Measurements from ENCODE around the gene SLC17A2. TPM values are rescaled to one million over a fixed set of nuclear protein-coding genes. Genes with fewer than 3 reads are reported as not detected.

SLC17A2 gene
- total RNA-seq, 2 experiments from 2014 or later = not detected

GRCh38 chr6:25922301-25922700, 8.2 kb downstream of the SLC17A2 start:
- intact Hi-C loops (cut with DNase I, micrococcal nuclease) = no loop called here
- Mint-ChIP-seq H3K4me1 (ENCODE audit: low read depth) (no peaks in the 10 kb centered on the region), H3K36me3 (ENCODE audit: low read depth) (no peaks in the 10 kb centered on the region), H3K27me3 (no peaks in the 10 kb centered on the region), H3K27ac (no peak overlapping the region), H3K9me3 (no peaks in the 10 kb centered on the region), H3K4me3 (no peak overlapping the region)
- Histone ChIP-seq H3K9me3 (ENCODE audit: control insufficient read depth in 1 of 2, insufficient read depth in 1 of 2, low read length in 2 of 2) (no peaks in the 10 kb centered on the region), H3K27me3 (ENCODE audit: control insufficient read depth in 1 of 2, insufficient read depth in 2 of 2, low read length in 2 of 2) (no peaks in the 10 kb centered on the region), H3K4me1 (ENCODE audit: insufficient read depth, low read length) (no peaks in the 10 kb centered on the region), H3K27ac (ENCODE audit: low read depth in 1 of 2, low read length in 2 of 2) (no peak overlapping the region), H3K36me3 (ENCODE audit: insufficient read depth, low read length) (no peaks in the 10 kb centered on the region), H3K4me3 (ENCODE audit: low read length) (no peak overlapping the region)
- DNase-seq = no peak
- POLR2A ChIA-PET = no interaction called here
- CTCF ChIA-PET = no interaction called here
- TF ChIP-seq CTCF (IDR thresholded peaks at IDR 0.05) = no peak
- ATAC-seq (ENCODE audit: poor library complexity) = no peak

GRCh38 chr6:25921525-25922203, 8.8 kb downstream of the SLC17A2 start:
- no peaks in the 10 kb centered on the region for H3K4me1 Mint-ChIP-seq (ENCODE audit: low read depth)
- CTCF ChIA-PET = interaction anchor here (1.0 kb wide), 1 partner anchor 22 kb away, joined by 3 read pairs; no protein-coding TSS in a partner anchor

GRCh38 chr6:25919657-25920056, 10.8 kb downstream of the SLC17A2 start:
- Mint-ChIP-seq H3K9me3 (no peaks in the 10 kb centered on the region), H3K27me3 (no peaks in the 10 kb centered on the region), H3K4me3 (no peak overlapping the region), H3K4me1 (ENCODE audit: low read depth) (no peaks in the 10 kb centered on the region), H3K27ac (no peak overlapping the region), H3K36me3 (ENCODE audit: low read depth) (no peaks in the 10 kb centered on the region)
- Histone ChIP-seq H3K27ac (ENCODE audit: low read depth in 1 of 2, low read length in 2 of 2) (no peak overlapping the region), H3K36me3 (ENCODE audit: insufficient read depth, low read length) (no peaks in the 10 kb centered on the region), H3K4me3 (ENCODE audit: low read length) (no peak overlapping the region), H3K9me3 (ENCODE audit: control insufficient read depth in 1 of 2, insufficient read depth in 1 of 2, low read length in 2 of 2) (no peaks in the 10 kb centered on the region), H3K27me3 (ENCODE audit: control insufficient read depth in 1 of 2, insufficient read depth in 2 of 2, low read length in 2 of 2) (no peaks in the 10 kb centered on the region), H3K4me1 (ENCODE audit: insufficient read depth, low read length) (no peaks in the 10 kb centered on the region)
- POLR2A ChIA-PET = no interaction called here
- no peak for TF ChIP-seq CTCF (IDR thresholded peaks at IDR 0.05)
- no peak for DNase-seq
- no peak for ATAC-seq (ENCODE audit: poor library complexity)
- intact Hi-C loops (cut with DNase I, micrococcal nuclease) = no loop called here
- CTCF ChIA-PET = no interaction called here

More at GRCh38 chr6:25921525-25922203, 8.8 kb downstream of the SLC17A2 start:
- H3K4me3 ChIP-seq (ENCODE audit: low read length) = no peak overlapping the region
- H3K27ac Mint-ChIP-seq = no peak overlapping the region
- no peaks in the 10 kb centered on the region for H3K9me3 Mint-ChIP-seq
- no peaks in the 10 kb centered on the region for H3K36me3 Mint-ChIP-seq (ENCODE audit: low read depth)
- no peaks in the 10 kb centered on the region for H3K9me3 ChIP-seq (ENCODE audit: control insufficient read depth in 1 of 2, insufficient read depth in 1 of 2, low read length in 2 of 2)
- intact Hi-C loops (cut with DNase I, micrococcal nuclease) = no loop called here
- no peak for TF ChIP-seq CTCF (IDR thresholded peaks at IDR 0.05)
- H3K36me3 ChIP-seq (ENCODE audit: insufficient read depth, low read length) = no peaks in the 10 kb centered on the region
- no peak overlapping the region for H3K4me3 Mint-ChIP-seq
- POLR2A ChIA-PET = no interaction called here
- no peaks in the 10 kb centered on the region for H3K27me3 Mint-ChIP-seq
- no peaks in the 10 kb centered on the region for H3K4me1 ChIP-seq (ENCODE audit: insufficient read depth, low read length)
- no peak overlapping the region for H3K27ac ChIP-seq (ENCODE audit: low read depth in 1 of 2, low read length in 2 of 2)
- no peaks in the 10 kb centered on the region for H3K27me3 ChIP-seq (ENCODE audit: control insufficient read depth in 1 of 2, insufficient read depth in 2 of 2, low read length in 2 of 2)
- ATAC-seq (ENCODE audit: poor library complexity) = no peak
- DNase-seq = no peak
